ENCODE results near the gene CYBA.

Gene CYBA

DNA sequence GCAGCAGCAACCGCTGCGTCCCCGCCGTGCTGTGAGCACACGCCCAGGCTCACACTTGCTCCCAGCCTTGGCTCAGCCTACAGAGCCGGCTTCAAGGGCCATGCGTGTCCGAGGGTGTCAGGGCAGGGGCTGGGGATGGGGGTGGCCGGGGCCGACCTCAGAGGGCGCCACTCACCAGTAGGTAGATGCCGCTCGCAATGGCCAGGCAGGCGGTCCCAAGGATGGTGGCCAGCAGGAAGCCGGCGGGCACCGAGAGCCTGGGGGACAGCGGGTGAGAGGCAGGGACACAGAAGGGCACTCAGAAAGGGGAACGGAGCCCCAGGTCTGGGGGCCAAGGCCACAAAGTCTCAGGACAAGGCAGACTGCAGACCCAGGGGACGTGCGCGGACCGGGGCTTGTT is 4.9 kb downstream of the CYBA start:
- TF ChIP-seq, protein P1, sequence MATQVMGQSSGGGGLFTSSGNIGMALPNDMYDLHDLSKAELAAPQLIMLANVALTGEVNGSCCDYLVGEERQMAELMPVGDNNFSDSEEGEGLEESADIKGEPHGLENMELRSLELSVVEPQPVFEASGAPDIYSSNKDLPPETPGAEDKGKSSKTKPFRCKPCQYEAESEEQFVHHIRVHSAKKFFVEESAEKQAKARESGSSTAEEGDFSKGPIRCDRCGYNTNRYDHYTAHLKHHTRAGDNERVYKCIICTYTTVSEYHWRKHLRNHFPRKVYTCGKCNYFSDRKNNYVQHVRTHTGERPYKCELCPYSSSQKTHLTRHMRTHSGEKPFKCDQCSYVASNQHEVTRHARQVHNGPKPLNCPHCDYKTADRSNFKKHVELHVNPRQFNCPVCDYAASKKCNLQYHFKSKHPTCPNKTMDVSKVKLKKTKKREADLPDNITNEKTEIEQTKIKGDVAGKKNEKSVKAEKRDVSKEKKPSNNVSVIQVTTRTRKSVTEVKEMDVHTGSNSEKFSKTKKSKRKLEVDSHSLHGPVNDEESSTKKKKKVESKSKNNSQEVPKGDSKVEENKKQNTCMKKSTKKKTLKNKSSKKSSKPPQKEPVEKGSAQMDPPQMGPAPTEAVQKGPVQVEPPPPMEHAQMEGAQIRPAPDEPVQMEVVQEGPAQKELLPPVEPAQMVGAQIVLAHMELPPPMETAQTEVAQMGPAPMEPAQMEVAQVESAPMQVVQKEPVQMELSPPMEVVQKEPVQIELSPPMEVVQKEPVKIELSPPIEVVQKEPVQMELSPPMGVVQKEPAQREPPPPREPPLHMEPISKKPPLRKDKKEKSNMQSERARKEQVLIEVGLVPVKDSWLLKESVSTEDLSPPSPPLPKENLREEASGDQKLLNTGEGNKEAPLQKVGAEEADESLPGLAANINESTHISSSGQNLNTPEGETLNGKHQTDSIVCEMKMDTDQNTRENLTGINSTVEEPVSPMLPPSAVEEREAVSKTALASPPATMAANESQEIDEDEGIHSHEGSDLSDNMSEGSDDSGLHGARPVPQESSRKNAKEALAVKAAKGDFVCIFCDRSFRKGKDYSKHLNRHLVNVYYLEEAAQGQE (IDR thresholded peaks at IDR 0.05; ENCODE audit: insufficient replicate concordance, low read depth), result no peak
- TF ChIP-seq SPI1 (IDR thresholded peaks at IDR 0.05; ENCODE audit: borderline replicate concordance, low read depth) (no peak), POLR2AphosphoS5 (IDR thresholded peaks at IDR 0.05; ENCODE audit: low read depth) (no peak), GABPA (IDR thresholded peaks at IDR 0.05; ENCODE audit: low read depth) (no peak)
- TF ChIP-seq, protein P2, sequence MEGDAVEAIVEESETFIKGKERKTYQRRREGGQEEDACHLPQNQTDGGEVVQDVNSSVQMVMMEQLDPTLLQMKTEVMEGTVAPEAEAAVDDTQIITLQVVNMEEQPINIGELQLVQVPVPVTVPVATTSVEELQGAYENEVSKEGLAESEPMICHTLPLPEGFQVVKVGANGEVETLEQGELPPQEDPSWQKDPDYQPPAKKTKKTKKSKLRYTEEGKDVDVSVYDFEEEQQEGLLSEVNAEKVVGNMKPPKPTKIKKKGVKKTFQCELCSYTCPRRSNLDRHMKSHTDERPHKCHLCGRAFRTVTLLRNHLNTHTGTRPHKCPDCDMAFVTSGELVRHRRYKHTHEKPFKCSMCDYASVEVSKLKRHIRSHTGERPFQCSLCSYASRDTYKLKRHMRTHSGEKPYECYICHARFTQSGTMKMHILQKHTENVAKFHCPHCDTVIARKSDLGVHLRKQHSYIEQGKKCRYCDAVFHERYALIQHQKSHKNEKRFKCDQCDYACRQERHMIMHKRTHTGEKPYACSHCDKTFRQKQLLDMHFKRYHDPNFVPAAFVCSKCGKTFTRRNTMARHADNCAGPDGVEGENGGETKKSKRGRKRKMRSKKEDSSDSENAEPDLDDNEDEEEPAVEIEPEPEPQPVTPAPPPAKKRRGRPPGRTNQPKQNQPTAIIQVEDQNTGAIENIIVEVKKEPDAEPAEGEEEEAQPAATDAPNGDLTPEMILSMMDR (IDR thresholded peaks at IDR 0.05; ENCODE audit: insufficient read depth, low read length), result no peak
- no peak overlapping the region for H3K27ac ChIP-seq (replicated peaks)
- no peak overlapping the region for H3K4me3 ChIP-seq (replicated peaks; ENCODE audit: insufficient read depth, low read length)
- no peak for DNase-seq (ENCODE audit: low read depth in 1 of 2, low spot score in 1 of 2)
- H3K27me3 ChIP-seq (ENCODE audit: insufficient read depth, poor library complexity, severe bottlenecking), result no peaks in the 10 kb centered on the region

DNA sequence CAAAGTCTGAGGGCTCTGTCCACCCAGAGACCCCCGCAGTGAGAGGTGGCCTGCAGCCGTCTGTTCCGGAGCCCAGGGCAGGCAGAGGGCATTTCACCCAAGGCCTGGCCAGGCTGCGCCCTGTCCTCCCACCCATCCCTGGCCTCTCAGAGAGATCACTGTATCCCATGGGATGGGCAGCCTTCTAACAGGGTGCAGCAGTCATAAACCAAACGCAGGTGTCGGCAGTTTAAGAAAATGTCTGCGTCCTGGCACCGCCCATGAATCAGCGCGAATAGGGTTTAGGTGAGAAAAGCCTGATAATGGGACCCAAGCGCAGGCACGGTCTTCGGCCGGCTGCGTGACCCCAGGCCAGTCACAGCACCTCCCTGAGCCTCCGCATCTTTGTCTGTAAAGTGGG is 5.4 kb downstream of the CYBA start:
- TF ChIP-seq GABPA (IDR thresholded peaks at IDR 0.05; ENCODE audit: low read depth) (no peak), POLR2AphosphoS5 (IDR thresholded peaks at IDR 0.05; ENCODE audit: low read depth) (no peak), SPI1 (IDR thresholded peaks at IDR 0.05; ENCODE audit: borderline replicate concordance, low read depth) (no peak)
- TF ChIP-seq, protein P2 (IDR thresholded peaks at IDR 0.05; ENCODE audit: insufficient read depth, low read length), result no peak
- TF ChIP-seq, protein P1 (IDR thresholded peaks at IDR 0.05; ENCODE audit: insufficient replicate concordance, low read depth), result no peak
- no peak for DNase-seq (ENCODE audit: low read depth in 1 of 2, low spot score in 1 of 2)
- no peak overlapping the region for H3K27ac ChIP-seq (replicated peaks)
- H3K27me3 ChIP-seq (ENCODE audit: insufficient read depth, poor library complexity, severe bottlenecking), result no peaks in the 10 kb centered on the region
- no peak overlapping the region for H3K4me3 ChIP-seq (replicated peaks; ENCODE audit: insufficient read depth, low read length)

DNA sequence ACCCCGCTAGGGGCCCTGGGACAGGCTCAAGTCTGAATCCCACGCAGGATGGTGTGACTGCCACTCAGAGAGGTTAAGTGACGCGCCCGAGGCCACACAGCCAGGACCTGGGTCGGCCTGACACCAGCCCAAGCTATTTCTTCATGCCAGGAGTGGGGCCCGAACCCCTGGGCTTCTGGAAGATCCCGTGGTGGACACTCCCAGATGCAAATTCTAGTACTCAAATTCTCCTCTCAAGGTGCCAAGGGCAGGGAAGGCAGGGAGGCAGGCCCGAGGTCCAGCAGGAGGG is 7.3 kb downstream of the CYBA start:
- DNase-seq (ENCODE audit: low read depth in 1 of 2, low spot score in 1 of 2), result no peak
- Histone ChIP-seq H3K27ac (replicated peaks) (no peak overlapping the region), H3K27me3 (ENCODE audit: insufficient read depth, poor library complexity, severe bottlenecking) (peaks cover 3% of the 10 kb centered on the region), H3K4me3 (replicated peaks; ENCODE audit: insufficient read depth, low read length) (no peak overlapping the region)
- TF ChIP-seq POLR2AphosphoS5 (IDR thresholded peaks at IDR 0.05; ENCODE audit: low read depth) (no peak), GABPA (IDR thresholded peaks at IDR 0.05; ENCODE audit: low read depth) (no peak), SPI1 (IDR thresholded peaks at IDR 0.05; ENCODE audit: borderline replicate concordance, low read depth) (no peak)
- TF ChIP-seq, protein P2 (IDR thresholded peaks at IDR 0.05; ENCODE audit: insufficient read depth, low read length), result no peak
- TF ChIP-seq, protein P1 (IDR thresholded peaks at IDR 0.05; ENCODE audit: insufficient replicate concordance, low read depth), result no peak

Measured in HL-60 (cell line).